GM19372 (cell line): Measurements from ENCODE around the gene PCDHA5.
"Not testable (repeated sequence)": the region's sequence is repeated elsewhere in the genome, so short reads cannot be mapped to it uniquely, and the experiment has no call there.

Experiments used
- ATAC-seq: cut with Tn5 transposase; IDR thresholded peaks from one replicate; pipeline ENCODE4 v1.9.1; 2021; ENCODE audit warnings: mild to moderate bottlenecking, low read depth, moderate library complexity; ENCODE audit not compliant: unreplicated experiment

Gene PCDHA5

GRCh38 chr5:140822969-140823368 lies 1.6 kb downstream of the PCDHA5 start:
- not testable (repeated sequence) for ATAC-seq

DNA sequence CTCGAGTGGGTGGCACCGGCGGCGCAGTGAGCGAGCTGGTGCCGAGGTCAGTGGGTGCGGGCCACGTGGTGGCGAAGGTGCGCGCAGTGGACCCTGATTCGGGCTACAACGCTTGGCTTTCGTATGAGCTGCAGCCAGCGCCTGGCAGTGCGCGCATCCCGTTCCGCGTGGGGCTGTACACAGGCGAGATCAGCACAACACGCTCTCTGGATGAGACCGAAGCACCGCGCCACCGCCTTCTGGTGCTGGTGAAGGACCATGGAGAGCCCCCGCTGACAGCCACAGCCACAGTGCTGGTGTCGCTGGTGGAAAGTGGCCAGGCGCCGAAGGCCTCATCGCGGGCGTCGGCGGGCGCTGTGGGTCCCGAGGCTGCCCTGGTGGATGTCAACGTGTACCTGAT lies 2.1 kb downstream of the PCDHA5 start:
- no peak for ATAC-seq

DNA sequence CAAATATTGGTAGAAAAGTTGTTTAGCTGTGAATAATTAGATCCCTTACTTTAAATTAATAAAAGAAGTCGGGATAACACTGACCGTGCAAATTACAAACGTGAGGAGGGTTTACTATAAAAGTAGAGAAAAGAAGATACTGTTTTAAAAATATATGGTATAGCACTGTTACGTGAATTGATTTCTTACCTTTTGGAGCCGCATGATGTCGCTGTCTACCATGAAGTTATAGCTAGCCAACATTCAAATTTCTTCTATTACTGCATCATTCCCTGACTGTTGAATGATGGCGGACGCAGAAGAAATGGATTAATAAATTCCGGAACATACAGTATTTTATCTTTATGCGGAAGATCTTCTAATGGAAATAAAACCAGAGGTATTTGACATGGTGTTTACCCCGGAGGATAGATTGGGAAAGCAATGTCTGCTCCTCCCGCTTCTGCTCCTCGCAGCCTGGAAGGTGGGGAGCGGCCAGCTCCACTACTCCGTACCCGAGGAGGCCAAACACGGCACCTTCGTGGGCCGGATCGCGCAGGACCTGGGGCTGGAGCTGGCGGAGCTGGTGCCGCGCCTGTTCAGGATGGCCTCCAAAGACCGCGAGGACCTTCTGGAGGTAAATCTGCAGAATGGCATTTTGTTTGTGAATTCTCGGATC lies 6.4 kb downstream of the PCDHA5 start, which contains the start of gene PCDHA6:
PCDHA6 (plus strand) TSS at position 257 of the 658 bp plus-strand sequence; CDS start at position 389, 132 bp downstream.
- ATAC-seq, result no peak

GRCh38 chr5:140828362-140828737 lies 6.9 kb downstream of the PCDHA5 start:
- no peak for ATAC-seq

- ATAC-seq, result not testable (repeated sequence)
These were observed 8.4 kb downstream of the PCDHA5 start for GRCh38 chr5:140829511-140830501.

- ATAC-seq, result no peak
These were observed 12.6 kb downstream of the PCDHA5 start, which contains the start of gene PCDHA7 for GRCh38 chr5:140833993-140834392. Gene PCDHA7, plus strand, starts transcription at chr5:140834269. Its CDS starts 115 bp downstream, at chr5:140834384.

DNA sequence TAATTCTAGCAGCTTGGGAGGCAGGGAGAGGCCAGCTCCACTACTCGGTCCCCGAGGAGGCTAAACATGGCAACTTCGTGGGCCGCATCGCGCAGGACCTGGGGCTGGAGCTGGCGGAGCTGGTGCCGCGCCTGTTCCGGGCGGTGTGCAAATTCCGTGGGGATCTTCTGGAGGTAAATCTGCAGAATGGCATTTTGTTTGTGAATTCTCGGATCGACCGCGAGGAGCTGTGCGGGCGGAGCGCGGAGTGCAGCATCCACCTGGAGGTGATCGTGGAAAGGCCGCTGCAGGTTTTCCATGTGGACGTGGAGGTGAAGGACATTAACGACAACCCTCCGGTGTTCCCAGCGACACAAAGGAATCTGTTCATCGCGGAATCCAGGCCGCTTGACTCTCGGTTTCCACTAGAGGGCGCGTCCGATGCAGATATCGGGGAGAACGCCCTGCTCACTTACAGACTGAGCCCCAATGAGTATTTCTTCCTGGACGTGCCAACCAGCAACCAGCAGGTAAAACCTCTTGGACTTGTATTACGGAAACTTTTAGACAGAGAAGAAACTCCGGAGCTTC lies 13.1 kb downstream of the PCDHA5 start:
- not testable (repeated sequence) for ATAC-seq

- ATAC-seq, result no peak
These were observed 14.5 kb downstream of the PCDHA5 start for GRCh38 chr5:140835622-140836510.

GRCh38 chr5:140840978-140841962 lies 19.9 kb downstream of the PCDHA5 start, which contains the start of gene PCDHA8:
Gene PCDHA8, plus strand, starts transcription at chr5:140841187. Its CDS starts 135 bp downstream, at chr5:140841322.
- no peak for ATAC-seq

DNA sequence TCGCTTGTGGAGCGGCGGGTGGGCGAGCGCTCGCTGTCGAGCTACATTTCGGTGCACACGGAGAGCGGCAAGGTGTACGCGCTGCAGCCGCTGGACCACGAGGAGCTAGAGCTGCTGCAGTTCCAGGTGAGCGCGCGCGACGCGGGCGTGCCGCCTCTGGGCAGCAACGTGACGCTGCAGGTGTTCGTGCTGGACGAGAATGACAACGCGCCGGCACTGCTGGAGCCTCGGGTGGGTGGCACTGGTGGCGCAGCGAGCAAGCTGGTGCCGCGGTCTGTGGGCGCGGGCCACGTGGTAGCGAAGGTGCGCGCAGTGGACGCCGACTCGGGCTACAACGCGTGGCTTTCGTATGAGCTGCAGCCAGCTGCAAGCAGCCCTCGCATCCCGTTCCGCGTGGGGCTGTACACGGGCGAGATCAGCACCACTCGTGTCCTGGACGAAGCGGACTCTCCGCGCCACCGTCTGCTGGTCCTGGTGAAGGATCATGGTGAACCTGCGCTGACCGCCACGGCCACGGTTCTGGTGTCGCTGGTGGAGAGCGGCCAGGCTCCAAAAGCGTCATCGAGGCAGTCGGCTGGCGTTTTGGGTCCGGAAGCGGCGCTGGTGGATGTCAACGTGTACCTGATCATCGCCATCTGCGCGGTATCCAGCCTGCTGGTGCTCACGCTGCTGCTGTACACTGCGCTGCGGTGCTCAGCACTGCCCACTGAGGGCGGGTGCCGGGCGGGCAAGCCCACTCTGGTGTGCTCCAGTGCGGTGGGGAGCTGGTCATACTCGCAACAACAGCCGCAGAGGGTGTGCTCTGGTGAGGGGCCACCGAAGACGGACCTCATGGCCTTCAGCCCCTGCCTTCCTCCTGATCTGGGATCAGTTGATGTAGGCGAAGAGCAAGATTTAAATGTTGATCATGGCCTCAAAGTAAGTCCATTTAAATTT lies 21.7 kb downstream of the PCDHA5 start:
- no peak for ATAC-seq

- not testable (repeated sequence) for ATAC-seq
These were observed 27.0 kb downstream of the PCDHA5 start, which contains the start of gene PCDHA9 for GRCh38 chr5:140848139-140849102. Gene PCDHA9, plus strand, starts transcription at chr5:140848382. Its CDS starts 114 bp downstream, at chr5:140848496.

DNA sequence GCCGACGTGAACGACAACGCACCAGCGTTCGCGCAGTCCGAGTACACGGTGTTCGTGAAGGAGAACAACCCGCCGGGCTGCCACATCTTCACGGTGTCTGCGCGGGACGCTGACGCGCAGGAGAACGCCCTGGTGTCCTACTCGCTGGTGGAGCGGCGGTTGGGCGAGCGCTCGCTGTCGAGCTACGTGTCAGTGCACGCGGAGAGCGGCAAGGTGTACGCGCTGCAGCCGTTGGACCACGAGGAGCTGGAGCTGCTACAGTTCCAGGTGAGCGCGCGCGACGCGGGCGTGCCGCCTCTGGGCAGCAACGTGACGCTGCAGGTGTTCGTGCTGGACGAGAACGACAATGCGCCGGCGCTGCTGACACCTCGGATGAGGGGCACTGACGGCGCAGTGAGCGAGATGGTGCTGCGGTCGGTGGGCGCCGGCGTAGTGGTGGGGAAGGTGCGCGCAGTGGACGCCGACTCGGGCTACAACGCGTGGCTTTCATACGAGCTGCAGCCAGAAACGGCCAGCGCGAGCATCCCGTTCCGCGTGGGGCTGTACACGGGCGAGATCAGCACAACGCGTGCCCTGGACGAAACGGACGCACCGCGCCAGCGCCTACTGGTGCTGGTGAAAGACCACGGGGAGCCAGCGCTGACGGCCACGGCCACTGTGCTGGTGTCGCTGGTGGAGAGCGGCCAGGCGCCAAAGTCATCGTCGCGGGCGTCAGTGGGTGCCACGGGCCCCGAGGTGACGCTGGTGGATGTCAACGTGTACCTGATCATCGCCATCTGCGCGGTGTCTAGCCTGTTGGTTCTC lies 28.6 kb downstream of the PCDHA5 start:
- not testable (repeated sequence) for ATAC-seq

DNA sequence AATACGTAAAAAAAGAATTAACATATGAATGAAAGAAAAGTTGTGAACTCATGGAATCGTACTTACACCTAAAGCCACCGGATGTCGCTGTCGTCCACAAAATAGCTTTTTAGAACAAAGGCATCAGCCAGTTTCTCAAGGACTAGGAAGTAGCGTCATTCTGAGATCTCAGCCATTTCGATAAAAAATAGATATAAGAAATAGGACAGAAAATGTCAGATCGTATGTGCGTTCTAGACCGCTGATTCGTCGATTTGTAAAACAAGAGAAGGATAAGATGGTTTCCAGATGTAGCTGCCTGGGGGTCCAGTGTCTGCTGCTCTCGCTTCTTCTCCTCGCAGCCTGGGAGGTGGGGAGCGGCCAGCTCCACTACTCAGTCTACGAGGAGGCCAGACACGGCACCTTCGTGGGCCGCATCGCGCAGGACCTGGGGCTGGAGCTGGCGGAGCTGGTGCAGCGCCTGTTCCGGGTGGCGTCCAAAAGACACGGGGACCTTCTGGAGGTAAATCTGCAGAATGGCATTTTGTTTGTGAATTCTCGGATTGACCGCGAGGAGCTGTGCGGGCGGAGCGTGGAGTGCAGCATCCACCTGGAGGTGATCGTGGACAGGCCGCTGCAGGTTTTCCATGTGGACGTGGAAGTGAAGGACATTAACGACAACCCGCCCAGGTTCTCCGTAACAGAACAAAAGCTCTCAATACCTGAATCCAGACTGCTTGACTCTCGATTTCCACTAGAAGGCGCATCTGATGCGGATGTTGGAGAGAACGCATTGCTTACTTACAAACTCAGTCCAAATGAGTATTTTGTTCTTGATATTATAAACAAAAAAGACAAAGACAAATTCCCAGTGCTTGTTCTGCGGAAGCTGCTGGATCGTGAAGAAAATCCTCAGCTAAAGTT lies 34.6 kb downstream of the PCDHA5 start, which contains the start of gene PCDHA10:
PCDHA10 (plus strand) TSS at position 126 of the 903 bp plus-strand sequence; CDS start at position 278, 152 bp downstream.
- ATAC-seq, result no peak
